Vagina (tissue), 2 donors: ENCODE data around the gene PABPC1L. TPM values are rescaled to one million over a fixed set of nuclear protein-coding genes. Genes with fewer than 3 reads are reported as not detected.

Source experiments
- DNase-seq, 2 donors: peaks; one replicate each; pipeline ENCODE4 v3.0.0-alpha.2; 2017; ENCODE audit errors: extremely low spot score in 2 of 2
- H3K27ac ChIP-seq: fragments of 200-600 bp; sonication (generic); one replicate; pipeline ENCODE4 v1.5.1; 2019
- H3K27me3 ChIP-seq: fragments of 200-600 bp; sonication (generic); one replicate; pipeline ENCODE4 v1.5.1; 2019
- H3K36me3 ChIP-seq, 2 donors: fragments of 200-600 bp; sonication (generic); one replicate each; pipeline ENCODE4 v1.5.1; 2017 to 2019
- H3K4me1 ChIP-seq: fragments of 200-600 bp; sonication (generic); one replicate; pipeline ENCODE4 v1.5.1; 2019
- H3K4me3 ChIP-seq, 2 donors: fragments of 200-600 bp; sonication (generic); 1 replicate in 1 of 2; 2 replicates in 1 of 2; pipeline ENCODE4 v1.5.1; 2016 to 2019
- H3K9me3 ChIP-seq: fragments of 200-600 bp; sonication (generic); one replicate; pipeline ENCODE4 v1.5.1; 2019
- CTCF ChIP-seq, 3 experiments: fragments of 450-650 bp in 2 of 3; fragments of 200-600 bp in 1 of 3; sonication (generic) in 1 of 3; IDR thresholded peaks; one replicate each; pipeline ENCODE4 v1.5.1; 2017 to 2019; ENCODE audit warnings: antibody characterized with exemption in 3 of 3, mild to moderate bottlenecking in 2 of 3, moderate library complexity in 2 of 3
- POLR2A ChIP-seq, 2 donors: fragments of 450-650 bp; IDR thresholded peaks; one replicate each; pipeline ENCODE4 v1.6.1; 2017; ENCODE audit warnings: antibody characterized with exemption in 2 of 2, mild to moderate bottlenecking in 2 of 2, moderate library complexity in 2 of 2
- POLR2AphosphoS5 ChIP-seq, 2 donors: sonication (generic); formaldehyde crosslinking; IDR thresholded peaks; one replicate each; pipeline ENCODE4 v1.9.0; 2017; ENCODE audit warnings: antibody characterized with exemption in 2 of 2, mild to moderate bottlenecking in 2 of 2, low read depth in 1 of 2; ENCODE audit not compliant: insufficient read depth in 1 of 2
- intact Hi-C: fragments of 100-400 bp; cut with DNase I; formaldehyde crosslinking; loops from one replicate; pipeline ENCODE4 v1.15.1; 2023
- total RNA-seq: library from RNA; depleted of rRNA; stranded (reverse); fragments of >200 nt; gene quantifications from one replicate; pipeline ENCODE4 v1.2.3, GENCODE V29; 2016

PABPC1L gene
- total RNA-seq, 1 donor from 2014 or later = 19.6 TPM

GRCh38 chr20:44965651-44966029 lies 55.8 kb downstream of the PABPC1L start:
- H3K27me3 ChIP-seq = no peaks in the 10 kb centered on the region
- H3K4me3 ChIP-seq = peak overlapping the region; percentile 75 to 79
- H3K9me3 ChIP-seq = no peaks in the 10 kb centered on the region
- H3K4me1 ChIP-seq = peaks cover 39% of the 10 kb centered on the region
- DNase-seq = no peak
- H3K36me3 ChIP-seq = no peaks in the 10 kb centered on the region
- peak overlapping the region; percentile 83 for H3K27ac ChIP-seq
- TF ChIP-seq CTCF (IDR thresholded peaks at IDR 0.05) (no peak), POLR2AphosphoS5 (IDR thresholded peaks at IDR 0.05; ENCODE audit: insufficient read depth in 1 of 2, low read depth in 1 of 2) (no peak), POLR2A (IDR thresholded peaks at IDR 0.05) (no peak)
- intact Hi-C loops = no loop called here

GRCh38 chr20:44966030-44966961 lies 56.4 kb downstream of the PABPC1L start, which contains the start of gene STK4:
Gene STK4 (plus strand): TSS chr20:44966512. CDS start chr20:44966569, 57 bp downstream.
- Histone ChIP-seq H3K9me3 (no peaks in the 10 kb centered on the region), H3K36me3 (no peaks in the 10 kb centered on the region), H3K4me3 (peak within 1 kb of the TSS; percentile 75 to 79), H3K27ac (peak within 1 kb of the TSS; percentile 83), H3K4me1 (peaks cover 37% of the 10 kb centered on the region), H3K27me3 (no peaks in the 10 kb centered on the region)
- TF ChIP-seq POLR2AphosphoS5 (IDR thresholded peaks at IDR 0.05; ENCODE audit: insufficient read depth in 1 of 2, low read depth in 1 of 2) = peak; percentile 97 to 98
- peak in 1 of 2 donors; percentile 78 for TF ChIP-seq POLR2A (IDR thresholded peaks at IDR 0.05)
- peak; percentile 46 to 59 (median 50) for TF ChIP-seq CTCF (IDR thresholded peaks at IDR 0.05)
- DNase-seq = peak; percentile 93 to 98
- intact Hi-C loops = no loop called here

GRCh38 chr20:44967207-44967807 lies 57.4 kb downstream of the PABPC1L start:
- Histone ChIP-seq H3K36me3 (no peaks in the 10 kb centered on the region), H3K4me1 (peaks cover 37% of the 10 kb centered on the region), H3K9me3 (no peaks in the 10 kb centered on the region), H3K4me3 (peak overlapping the region; percentile 75 to 79), H3K27me3 (no peaks in the 10 kb centered on the region), H3K27ac (peak overlapping the region; percentile 83)
- TF ChIP-seq POLR2A (IDR thresholded peaks at IDR 0.05) (no peak), POLR2AphosphoS5 (IDR thresholded peaks at IDR 0.05; ENCODE audit: insufficient read depth in 1 of 2, low read depth in 1 of 2) (no peak), CTCF (IDR thresholded peaks at IDR 0.05) (no peak)
- no peak for DNase-seq
- intact Hi-C loops = no loop called here

- Histone ChIP-seq H3K4me3 (no peak overlapping the region), H3K27ac (peak overlapping the region; percentile 1), H3K36me3 (peaks cover 0 to 6% of the 10 kb centered on the region in 2 donors), H3K4me1 (peaks cover 48% of the 10 kb centered on the region), H3K27me3 (no peaks in the 10 kb centered on the region), H3K9me3 (no peaks in the 10 kb centered on the region)
- no peak for DNase-seq
- no peak for TF ChIP-seq POLR2A (IDR thresholded peaks at IDR 0.05)
- TF ChIP-seq POLR2AphosphoS5 (IDR thresholded peaks at IDR 0.05; ENCODE audit: insufficient read depth in 1 of 2, low read depth in 1 of 2) = no peak
- TF ChIP-seq CTCF (IDR thresholded peaks at IDR 0.05) = no peak
- intact Hi-C loops = no loop called here
These were observed 59.5 kb downstream of the PABPC1L start for GRCh38 chr20:44969300-44969894.
